H1 (cell line): ENCODE results near the gene IRF8. TPM values are rescaled to one million over a fixed set of nuclear protein-coding genes. Genes with fewer than 3 reads are reported as not detected.

ENCODE experiments used
- BCL11A ChIP-seq, 2 experiments: IDR thresholded peaks; one replicate each; pipeline ENCODE4 v1.6.1; 2011; ENCODE audit warnings: low read depth in 2 of 2, low read length in 2 of 2, mild to moderate bottlenecking in 2 of 2
- EP300 ChIP-seq, 2 experiments: IDR thresholded peaks; 1 replicate in 1 of 2; 2 replicates in 1 of 2; pipeline ENCODE4 v1.6.1; 2011 to 2012; ENCODE audit warnings: low read depth in 2 of 2, low read length in 2 of 2, mild to moderate bottlenecking in 2 of 2, borderline replicate concordance in 1 of 2, inconsistent platforms in 1 of 2, moderate library complexity in 1 of 2
- HDAC2 ChIP-seq, 2 experiments: fragments of 300-600 bp in 1 of 2; sonication (generic) in 1 of 2; IDR thresholded peaks; 2 replicates each; pipeline ENCODE4 v1.6.1; 2011 to 2012; ENCODE audit warnings: low read depth in 2 of 2, low read length in 2 of 2, mild to moderate bottlenecking in 2 of 2, moderate library complexity in 2 of 2, borderline replicate concordance in 1 of 2, inconsistent platforms in 1 of 2
- POLR2A ChIP-seq, 2 experiments: IDR thresholded peaks; 1 replicate in 1 of 2; 2 replicates in 1 of 2; pipeline ENCODE4 v1.6.1; 2011; ENCODE audit warnings: low read depth in 2 of 2, low read length in 2 of 2, mild to moderate bottlenecking in 2 of 2; ENCODE audit errors: control extremely low read depth in 1 of 2
- RAD21 ChIP-seq, 2 experiments: IDR thresholded peaks in 1 of 2; conservative IDR thresholded peaks in 1 of 2; 2 replicates each; pipeline ENCODE4 v1.6.1; 2011; ENCODE audit warnings: low read depth in 2 of 2, low read length in 2 of 2, improper control_type of control experiment in 1 of 2, inconsistent platforms in 1 of 2, mild to moderate bottlenecking in 1 of 2, moderate library complexity in 1 of 2
- polyA plus RNA-seq, 7 experiments: library from polyadenylated mRNA; depleted of rRNA in 3 of 7; stranded (reverse) in 5 of 7; unstranded in 2 of 7; fragments of >200 nt in 5 of 7; fragments of 200-250 nt in 2 of 7; gene quantifications; 1 replicate in 5 of 7; 2 replicates in 1 of 7; 4 replicates in 1 of 7; pipeline versions ENCODE4 v1.2.1 to v1.2.3, GENCODE V29; 2011 to 2013; ENCODE audit warnings: missing spikeins in 2 of 7, mixed read lengths in 2 of 7
- total RNA-seq: library from RNA; stranded (reverse); fragmentation: NEBNext Ultra II Directional; extraction: Animal tissue kit (Norgen Biotek cat#: 25700); gene quantifications from 2 replicates; pipeline ENCODE4 v1.2.1, GENCODE V29; 2021

IRF8 gene
- total and polyA plus RNA-seq, 2 of the 8 experiments (the other 6 are each of a cell fraction or from before 2014, with no cell fraction given): 0.35 to 2.0 TPM

- TF ChIP-seq EP300 (IDR thresholded peaks at IDR 0.05; ENCODE audit: borderline replicate concordance in 1 of 2, low read depth in 2 of 2, low read length in 2 of 2): no peak
- no peak for TF ChIP-seq RAD21 (IDR thresholded peaks at IDR 0.05 in 1 of 2, conservative IDR thresholded peaks at IDR 0.05 in 1 of 2; ENCODE audit: low read depth in 2 of 2, low read length in 2 of 2)
- no peak for TF ChIP-seq BCL11A (IDR thresholded peaks at IDR 0.05; ENCODE audit: low read depth in 2 of 2, low read length in 2 of 2)
- TF ChIP-seq HDAC2 (IDR thresholded peaks at IDR 0.05; ENCODE audit: borderline replicate concordance in 1 of 2, low read depth in 2 of 2, low read length in 2 of 2): no peak
- TF ChIP-seq POLR2A (IDR thresholded peaks at IDR 0.05; ENCODE audit: control extremely low read depth in 1 of 2, low read depth in 2 of 2, low read length in 2 of 2): no peak
- TF ChIP-seq, all 59 proteins: peak for 0
Measured at GRCh38 chr16:85952197-85952596, 53.2 kb downstream of the IRF8 start (continued).
